Activated B cell treated with CpG ODN at 0.5 μM for 24 hours (primary cell): Measurements from ENCODE around the gene ERFL. TPM values are rescaled to one million over a fixed set of nuclear protein-coding genes. Genes with fewer than 3 reads are reported as not detected.
"Not testable (repeated sequence)": the region's sequence is repeated elsewhere in the genome, so short reads cannot be mapped to it uniquely, and the experiment has no call there.

Experiments used
- ATAC-seq: fragments of 200-7000 bp; cut with Tn5 transposase; one replicate; pipeline ENCODE4 v1.10.0; 2021; ENCODE audit warnings: low read depth, mild to moderate bottlenecking, moderate library complexity
- CTCF ChIA-PET: fragments of 350-600 bp; sonication (Branson Sonifier 250); formaldehyde crosslinking; loops from one replicate; lab custom pipeline; 2021; ENCODE audit warnings: antibody characterized with exemption; lab: Charles Lee
- POLR2A ChIA-PET: fragments of 350-600 bp; sonication (Branson Sonifier 250); formaldehyde crosslinking; loops from one replicate; lab custom pipeline; 2021; ENCODE audit warnings: antibody characterized with exemption; lab: Charles Lee
- DNase-seq: peaks from one replicate; pipeline ENCODE4 v3.0.0; 2022
- H3K27ac Mint-ChIP-seq: one replicate; pipeline ENCODE4 v1.8.0; 2020; ENCODE audit warnings: mixed read lengths
- H3K27me3 Mint-ChIP-seq: one replicate; pipeline ENCODE4 v1.8.0; 2021; ENCODE audit warnings: mixed read lengths
- H3K36me3 Mint-ChIP-seq: one replicate; pipeline ENCODE4 v1.8.0; 2021; ENCODE audit warnings: low read depth, mixed read lengths
- H3K4me1 Mint-ChIP-seq: one replicate; pipeline ENCODE4 v1.8.0; 2021; ENCODE audit warnings: mixed read lengths
- H3K4me3 Mint-ChIP-seq: one replicate; pipeline ENCODE4 v1.8.0; 2020; ENCODE audit warnings: mild to moderate bottlenecking, mixed read lengths
- H3K9me3 Mint-ChIP-seq: one replicate; pipeline ENCODE4 v1.8.0; 2020; ENCODE audit warnings: mixed read lengths
- intact Hi-C: fragments of 100-400 bp; cut with micrococcal nuclease; formaldehyde crosslinking; loops from one replicate; pipeline ENCODE4 v1.15.1; 2024
- total RNA-seq: library from RNA; stranded (reverse); gene quantifications from 2 replicates; pipeline ENCODE4 v1.2.3, GENCODE V29; 2022
- TF ChIP-seq, protein P1 (sequence below): fragments of 200-600 bp; IDR thresholded peaks from one replicate; pipeline ENCODE4 v1.8.0; 2022; ENCODE audit warnings: antibody characterized with exemption, mild to moderate bottlenecking

ERFL gene
- total RNA-seq, 1 donor from 2014 or later, result 1.1 TPM

GRCh38 chr19:41877916-41878905 is 50.0 kb downstream of the ERFL start:
- no peaks in the 10 kb centered on the region for H3K27me3 Mint-ChIP-seq
- DNase-seq (no peak), ATAC-seq (peak; percentile 4)
- H3K9me3 Mint-ChIP-seq, result no peaks in the 10 kb centered on the region
- TF ChIP-seq, protein P1, sequence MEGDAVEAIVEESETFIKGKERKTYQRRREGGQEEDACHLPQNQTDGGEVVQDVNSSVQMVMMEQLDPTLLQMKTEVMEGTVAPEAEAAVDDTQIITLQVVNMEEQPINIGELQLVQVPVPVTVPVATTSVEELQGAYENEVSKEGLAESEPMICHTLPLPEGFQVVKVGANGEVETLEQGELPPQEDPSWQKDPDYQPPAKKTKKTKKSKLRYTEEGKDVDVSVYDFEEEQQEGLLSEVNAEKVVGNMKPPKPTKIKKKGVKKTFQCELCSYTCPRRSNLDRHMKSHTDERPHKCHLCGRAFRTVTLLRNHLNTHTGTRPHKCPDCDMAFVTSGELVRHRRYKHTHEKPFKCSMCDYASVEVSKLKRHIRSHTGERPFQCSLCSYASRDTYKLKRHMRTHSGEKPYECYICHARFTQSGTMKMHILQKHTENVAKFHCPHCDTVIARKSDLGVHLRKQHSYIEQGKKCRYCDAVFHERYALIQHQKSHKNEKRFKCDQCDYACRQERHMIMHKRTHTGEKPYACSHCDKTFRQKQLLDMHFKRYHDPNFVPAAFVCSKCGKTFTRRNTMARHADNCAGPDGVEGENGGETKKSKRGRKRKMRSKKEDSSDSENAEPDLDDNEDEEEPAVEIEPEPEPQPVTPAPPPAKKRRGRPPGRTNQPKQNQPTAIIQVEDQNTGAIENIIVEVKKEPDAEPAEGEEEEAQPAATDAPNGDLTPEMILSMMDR, result no peak
- ChIA-PET POLR2A (interaction anchor here (0.8 to 11.4 kb wide), 14 partner anchors 7 to 251 kb away, joined by 3 to 279 read pairs (median 8); partner anchors contain the start of genes ARHGEF1, ERFL, RABAC1 and RPS19), CTCF (interaction anchor here (1.0 to 1.6 kb wide), 3 partner anchors 7 to 73 kb away, joined by 3 to 8 read pairs (median 3); partner anchors contain the start of gene RPS19)
- peak overlapping the region; percentile 98 for H3K27ac Mint-ChIP-seq
- intact Hi-C loops, result loop anchor here (1.0 to 5.0 kb wide), 5 partner anchors 18 to 1266 kb away; partner anchors contain the start of genes RABAC1, RPS19 and ZNF574
- H3K4me1 Mint-ChIP-seq, result peaks cover 84% of the 10 kb centered on the region
- peaks cover 51% of the 10 kb centered on the region for H3K36me3 Mint-ChIP-seq
- peak overlapping the region; percentile 98 for H3K4me3 Mint-ChIP-seq

GRCh38 chr19:41876847-41877832 is 51.1 kb downstream of the ERFL start, which contains the start of gene CD79A:
Gene CD79A, plus strand, starts transcription at chr19:41877279. Its CDS starts 26 bp downstream, at chr19:41877305.
- intact Hi-C loops, result loop anchor here (1.0 to 5.0 kb wide), 5 partner anchors 17 to 1265 kb away; partner anchors contain the start of genes RABAC1, RPS19 and ZNF574
- ChIA-PET CTCF (interaction anchor here (1.0 to 5.9 kb wide), 5 partner anchors 8 to 74 kb away, joined by 3 to 55 read pairs (median 3); partner anchors contain the start of gene RPS19), POLR2A (interaction anchor here (0.5 to 11.4 kb wide), 15 partner anchors 8 to 252 kb away, joined by 3 to 279 read pairs (median 9); partner anchors contain the start of genes ARHGEF1, ERFL, RABAC1 and RPS19)
- TF ChIP-seq, protein P1, result no peak
- ATAC-seq, result peak; percentile 72
- Mint-ChIP-seq H3K27me3 (no peaks in the 10 kb centered on the region), H3K4me1 (peaks cover 89% of the 10 kb centered on the region), H3K36me3 (peaks cover 47% of the 10 kb centered on the region), H3K27ac (peak within 1 kb of the TSS; percentile 98), H3K4me3 (peak within 1 kb of the TSS; percentile 98), H3K9me3 (no peaks in the 10 kb centered on the region)
- peak; percentile 86 for DNase-seq

DNA sequence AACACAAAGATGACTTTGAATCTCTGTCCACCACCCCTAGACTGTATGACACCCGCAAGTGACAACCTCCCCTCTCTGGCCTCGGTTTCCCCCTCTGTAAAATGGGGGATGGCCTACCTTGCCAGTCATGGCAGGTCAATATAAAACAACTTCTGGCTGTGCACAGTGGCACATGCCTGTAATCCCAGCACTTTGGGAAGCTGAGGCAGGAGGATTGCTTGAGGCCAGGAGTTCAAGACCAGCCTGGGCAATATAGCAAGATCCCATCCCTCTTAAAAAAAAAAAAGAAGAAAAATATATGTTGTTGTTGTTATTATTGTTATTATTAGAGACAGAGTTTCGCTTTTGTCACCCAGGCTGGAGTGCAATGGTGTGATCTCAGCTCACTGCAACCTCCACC is 52.3 kb downstream of the ERFL start:
- not testable (repeated sequence) for ATAC-seq
- POLR2A ChIA-PET, result interaction anchor here (0.6 to 11.4 kb wide), 17 partner anchors 9 to 489 kb away, joined by 3 to 279 read pairs (median 9); partner anchors contain the start of genes ARHGEF1, ERFL, RABAC1 and RPS19
- intact Hi-C loops, result loop anchor here (1.0 to 5.0 kb wide), 4 partner anchors 8 to 1264 kb away; partner anchors contain the start of genes RABAC1 and ZNF574

GRCh38 chr19:41872775-41873647 is 55.2 kb downstream of the ERFL start:
- Mint-ChIP-seq H3K36me3 (peaks cover 51% of the 10 kb centered on the region), H3K27ac (peak overlapping the region; percentile 98), H3K4me3 (peak overlapping the region; percentile 47), H3K9me3 (no peaks in the 10 kb centered on the region), H3K4me1 (peaks cover 88% of the 10 kb centered on the region), H3K27me3 (no peaks in the 10 kb centered on the region)
- no peak for ATAC-seq
- TF ChIP-seq, protein P1, result peak; percentile 22
- peak; percentile 63 for DNase-seq
- intact Hi-C loops, result loop anchor here (1.0 kb wide), 3 partner anchors 62 to 161 kb away; no protein-coding TSS in a partner anchor
- CTCF ChIA-PET, result interaction anchor here (0.9 to 5.9 kb wide), 19 partner anchors 10 to 85 kb away, joined by 3 to 66 read pairs (median 8); partner anchors contain the start of genes ARHGEF1, RABAC1 and RPS19
- POLR2A ChIA-PET, result interaction anchor here (0.6 to 11.4 kb wide), 16 partner anchors 9 to 92 kb away, joined by 3 to 279 read pairs (median 6); partner anchors contain the start of genes ARHGEF1, ERFL, RABAC1 and RPS19

More for the DNA sequence above, 52.3 kb downstream of the ERFL start:
- CTCF ChIA-PET, result interaction anchor here (4.7 to 5.9 kb wide), 2 partner anchors 10 to 71 kb away, joined by 41 to 55 read pairs; no protein-coding TSS in a partner anchor
- not testable (repeated sequence) for H3K27me3 Mint-ChIP-seq, H3K9me3 Mint-ChIP-seq, DNase-seq
- H3K4me1 Mint-ChIP-seq, result peaks cover 93% of the 10 kb centered on the region
- H3K27ac Mint-ChIP-seq, result peak overlapping the region; percentile 98
- H3K4me3 Mint-ChIP-seq, result peak overlapping the region; percentile 98
- peaks cover 51% of the 10 kb centered on the region for H3K36me3 Mint-ChIP-seq
